Epithelial cell of esophagus (primary cell): ENCODE measurements around the gene GPC4.
A peak's percentile ranks its signal among the peaks of the same experiment; 100 is the strongest.

Experiments used
- DNase-seq: peaks from one replicate; pipeline ENCODE4 v3.0.0; 2010; ENCODE audit warnings: low read depth
- H3K4me3 ChIP-seq: 2 replicates; pipeline ENCODE4 v1.5.1; 2011; ENCODE audit warnings: mild to moderate bottlenecking, low read length, control low read depth
- TF ChIP-seq, protein P1 (sequence below): IDR thresholded peaks from 2 replicates; pipeline ENCODE4 v1.5.1; 2011; ENCODE audit warnings: low read depth, mild to moderate bottlenecking, low read length, control low read depth, inconsistent platforms; ENCODE audit not compliant: insufficient read depth; ENCODE audit errors: missing control alignments

The GPC4 gene

GRCh38 chrX:133273180-133273579 is 142.1 kb downstream of the GPC4 start:
- H3K4me3 ChIP-seq = no peak overlapping the region
- DNase-seq = no peak
- TF ChIP-seq, protein P1, sequence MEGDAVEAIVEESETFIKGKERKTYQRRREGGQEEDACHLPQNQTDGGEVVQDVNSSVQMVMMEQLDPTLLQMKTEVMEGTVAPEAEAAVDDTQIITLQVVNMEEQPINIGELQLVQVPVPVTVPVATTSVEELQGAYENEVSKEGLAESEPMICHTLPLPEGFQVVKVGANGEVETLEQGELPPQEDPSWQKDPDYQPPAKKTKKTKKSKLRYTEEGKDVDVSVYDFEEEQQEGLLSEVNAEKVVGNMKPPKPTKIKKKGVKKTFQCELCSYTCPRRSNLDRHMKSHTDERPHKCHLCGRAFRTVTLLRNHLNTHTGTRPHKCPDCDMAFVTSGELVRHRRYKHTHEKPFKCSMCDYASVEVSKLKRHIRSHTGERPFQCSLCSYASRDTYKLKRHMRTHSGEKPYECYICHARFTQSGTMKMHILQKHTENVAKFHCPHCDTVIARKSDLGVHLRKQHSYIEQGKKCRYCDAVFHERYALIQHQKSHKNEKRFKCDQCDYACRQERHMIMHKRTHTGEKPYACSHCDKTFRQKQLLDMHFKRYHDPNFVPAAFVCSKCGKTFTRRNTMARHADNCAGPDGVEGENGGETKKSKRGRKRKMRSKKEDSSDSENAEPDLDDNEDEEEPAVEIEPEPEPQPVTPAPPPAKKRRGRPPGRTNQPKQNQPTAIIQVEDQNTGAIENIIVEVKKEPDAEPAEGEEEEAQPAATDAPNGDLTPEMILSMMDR = no peak

- TF ChIP-seq, protein P1 = no peak
- H3K4me3 ChIP-seq = no peak overlapping the region
- no peak for DNase-seq
Observed at GRCh38 chrX:133269168-133269567, 146.1 kb downstream of the GPC4 start.

- H3K4me3 ChIP-seq = no peak overlapping the region
- DNase-seq = no peak
- TF ChIP-seq, protein P1 = no peak
Observed at GRCh38 chrX:133267621-133268020, 147.7 kb downstream of the GPC4 start.

- DNase-seq = no peak
- TF ChIP-seq, protein P1 = no peak
- no peak overlapping the region for H3K4me3 ChIP-seq
Observed at GRCh38 chrX:133265331-133265730, 150.0 kb downstream of the GPC4 start.

GRCh38 chrX:133258481-133258880 is 156.8 kb downstream of the GPC4 start:
- no peak overlapping the region for H3K4me3 ChIP-seq
- TF ChIP-seq, protein P1 = no peak
- peak; percentile 52 for DNase-seq

- no peak overlapping the region for H3K4me3 ChIP-seq
- peak; percentile 72 for DNase-seq
- TF ChIP-seq, protein P1 = no peak
Observed at GRCh38 chrX:133254666-133255065, 160.6 kb downstream of the GPC4 start.

- H3K4me3 ChIP-seq = no peak overlapping the region
- DNase-seq = no peak
Observed at GRCh38 chrX:133251204-133251603, 164.1 kb downstream of the GPC4 start.

More at GRCh38 chrX:133251204-133251603, 164.1 kb downstream of the GPC4 start:
- TF ChIP-seq, protein P1 = no peak
